CD14-positive monocyte (primary cell): ENCODE results near the gene ATG3. TPM values are rescaled to one million over a fixed set of nuclear protein-coding genes. Genes with fewer than 3 reads are reported as not detected.
A peak's percentile ranks its signal among the peaks of the same experiment; 100 is the strongest.

ENCODE experiments used
- DNase-seq, 3 donors: peaks; one replicate each; pipeline ENCODE4 v3.0.0-alpha.2; 2011 to 2022
- H2AFZ ChIP-seq: 2 replicates; pipeline ENCODE4 v1.6.0; 2012; ENCODE audit warnings: mild to moderate bottlenecking, low read depth, low read length, inconsistent platforms; ENCODE audit not compliant: insufficient read depth, poor library complexity, severe bottlenecking
- H3K27ac ChIP-seq, 2 donors: 1 replicate in 1 of 2; 2 replicates in 1 of 2; pipeline ENCODE4 v1.5.1; 2012 to 2013; ENCODE audit warnings: low read length in 2 of 2, control low read depth in 1 of 2, inconsistent platforms in 1 of 2, low read depth in 1 of 2, mild to moderate bottlenecking in 1 of 2
- H3K27me3 ChIP-seq, 2 donors: one replicate each; pipeline versions ENCODE4 v1.6.0 to v1.6.1; 2011 to 2013; ENCODE audit warnings: low read length in 2 of 2; ENCODE audit not compliant: control insufficient read depth in 2 of 2, insufficient read depth in 2 of 2
- H3K36me3 ChIP-seq, 2 donors: replicated peaks in 1 of 2; 1 replicate in 1 of 2; 2 replicates in 1 of 2; pipeline versions ENCODE4 v1.5.1 to v1.6.1; 2012 to 2013; ENCODE audit warnings: low read length in 2 of 2, control low read depth in 1 of 2, inconsistent platforms in 1 of 2, mild to moderate bottlenecking in 1 of 2; ENCODE audit not compliant: insufficient read depth in 2 of 2, control insufficient read depth in 1 of 2
- H3K4me1 ChIP-seq, 2 donors: 1 replicate in 1 of 2; 2 replicates in 1 of 2; pipeline versions ENCODE4 v1.5.1 to v1.6.1; 2012 to 2013; ENCODE audit warnings: low read length in 2 of 2, control low read depth in 1 of 2, inconsistent platforms in 1 of 2, mild to moderate bottlenecking in 1 of 2, moderate library complexity in 1 of 2; ENCODE audit not compliant: insufficient read depth in 2 of 2, control insufficient read depth in 1 of 2
- H3K4me2 ChIP-seq: replicated peaks from 2 replicates; pipeline ENCODE3; 2012; ENCODE audit warnings: low read length, moderate library complexity, mild to moderate bottlenecking; ENCODE audit not compliant: poor library complexity, severe bottlenecking; ENCODE audit errors: extremely low read depth
- H3K4me3 ChIP-seq, 3 experiments: fragments of 200-600 bp in 1 of 3; sonication (generic) in 1 of 3; replicated peaks in 1 of 3; 1 replicate in 2 of 3; 2 replicates in 1 of 3; pipeline ENCODE4 v1.5.1; 2011 to 2013; ENCODE audit warnings: low read length in 3 of 3, mild to moderate bottlenecking in 3 of 3, control low read depth in 2 of 3, low read depth in 2 of 3, inconsistent platforms in 1 of 3, moderate library complexity in 1 of 3
- H3K79me2 ChIP-seq: 2 replicates; pipeline ENCODE4 v1.6.0; 2012; ENCODE audit warnings: mild to moderate bottlenecking, control low read depth, inconsistent platforms, low read length, moderate library complexity; ENCODE audit not compliant: insufficient read depth
- H3K9ac ChIP-seq: 2 replicates; pipeline ENCODE4 v1.6.0; 2017; ENCODE audit warnings: low read length, mild to moderate bottlenecking; ENCODE audit not compliant: insufficient read depth, poor library complexity, severe bottlenecking
- H3K9me3 ChIP-seq, 2 donors: replicated peaks in 1 of 2; 1 replicate in 1 of 2; 2 replicates in 1 of 2; pipeline versions ENCODE4 v1.5.1 to v1.6.1; 2012 to 2013; ENCODE audit warnings: low read length in 2 of 2, control low read depth in 1 of 2; ENCODE audit not compliant: control insufficient read depth in 1 of 2, insufficient read depth in 1 of 2
- H4K20me1 ChIP-seq: 2 replicates; pipeline ENCODE4 v1.6.0; 2012; ENCODE audit warnings: mild to moderate bottlenecking, low read length, control low read depth, moderate library complexity; ENCODE audit not compliant: insufficient read depth
- H3K27ac Mint-ChIP-seq, 7 donors: one replicate each; pipeline ENCODE4 v1.8.0; 2020; ENCODE audit warnings: mild to moderate bottlenecking in 7 of 7, mixed read lengths in 7 of 7, moderate library complexity in 6 of 7, inconsistent platforms in 2 of 7
- H3K27me3 Mint-ChIP-seq, 3 donors: one replicate each; pipeline ENCODE4 v1.8.0; 2021 to 2022; ENCODE audit warnings: low read depth in 3 of 3, mild to moderate bottlenecking in 3 of 3, mixed read lengths in 3 of 3, moderate library complexity in 3 of 3, inconsistent platforms in 1 of 3
- H3K36me3 Mint-ChIP-seq, 2 donors: one replicate each; pipeline ENCODE4 v1.8.0; 2020; ENCODE audit warnings: mixed read lengths in 2 of 2, inconsistent platforms in 1 of 2, mild to moderate bottlenecking in 1 of 2
- H3K4me1 Mint-ChIP-seq: one replicate; pipeline ENCODE4 v1.8.0; 2020; ENCODE audit warnings: mild to moderate bottlenecking, mixed read lengths
- H3K4me3 Mint-ChIP-seq, 2 donors: one replicate each; pipeline ENCODE4 v1.8.0; 2020; ENCODE audit warnings: mild to moderate bottlenecking in 2 of 2, mixed read lengths in 2 of 2, moderate library complexity in 1 of 2
- H3K9me3 Mint-ChIP-seq, 7 donors: one replicate each; pipeline ENCODE4 v1.8.0; 2020 to 2022; ENCODE audit warnings: mixed read lengths in 7 of 7, mild to moderate bottlenecking in 6 of 7, moderate library complexity in 6 of 7, inconsistent platforms in 2 of 7
- CTCF ChIP-seq: fragments of 200-600 bp; IDR thresholded peaks from one replicate; pipeline ENCODE4 v1.8.0; 2022; ENCODE audit warnings: antibody characterized with exemption, mild to moderate bottlenecking
- WGBS: methylation state at CpG from one replicate; pipeline ENCODE4 v1.1.5; 2013; ENCODE audit warnings: missing lambda C conversion rate; ENCODE audit not compliant: insufficient coverage; 5-methylcytosine and 5-hydroxymethylcytosine counted together
- intact Hi-C, 2 donors: fragments of 100-400 bp; cut with micrococcal nuclease; formaldehyde crosslinking; loops; one replicate each; pipeline versions ENCODE4 v1.15.0 to v1.15.1; 2023
- polyA plus RNA-seq, 3 donors: library from polyadenylated mRNA; depleted of rRNA in 1 of 3; unstranded in 2 of 3; stranded (reverse) in 1 of 3; fragments of 300-500 nt in 2 of 3; fragments of >200 nt in 1 of 3; fragmentation: Illumina TruSeq in 2 of 3; gene quantifications; 1 replicate in 2 of 3; 2 replicates in 1 of 3; pipeline ENCODE4 v1.2.3, GENCODE V29; 2012 to 2021

ATG3 gene
- polyA plus RNA-seq, 3 donors = 99.8 to 288 (median 226) TPM

DNA sequence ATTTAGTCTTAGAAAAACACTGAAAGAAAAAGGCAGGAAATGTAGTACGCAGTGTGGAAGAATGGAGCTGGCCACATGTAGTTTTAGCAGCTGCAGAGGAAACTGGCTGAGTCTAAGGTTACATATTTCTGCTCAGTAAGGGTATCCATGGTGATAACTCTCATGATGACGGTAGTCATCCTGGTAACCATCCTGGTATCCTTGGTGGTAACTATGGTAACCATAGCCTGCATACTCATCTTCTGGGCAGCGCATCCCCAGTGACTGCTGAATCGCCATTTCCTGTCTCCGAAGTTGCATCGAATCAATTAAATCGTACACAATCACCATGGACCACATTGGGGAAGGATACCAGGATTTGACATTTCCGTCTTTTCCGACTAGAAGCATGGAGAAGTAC is 43.5 kb upstream of the ATG3 start:
- Histone ChIP-seq H3K9me3 (no peaks in the 10 kb centered on the region), H3K4me1 (no peaks in the 10 kb centered on the region), H3K27ac (no peak overlapping the region), H3K79me2 (no peaks in the 10 kb centered on the region), H3K27me3 (peaks cover 0 to 3% of the 10 kb centered on the region in 2 donors), H3K36me3 (no peaks in the 10 kb centered on the region), H4K20me1 (no peaks in the 10 kb centered on the region), H2AFZ (no peak overlapping the region), H3K9ac (no peak overlapping the region), H3K4me3 (no peak overlapping the region), H3K4me2 (no peak overlapping the region)
- Mint-ChIP-seq H3K27me3 (peaks cover 2 to 6% (median 5%) of the 10 kb centered on the region in 3 donors), H3K9me3 (peaks cover 0 to 2% (median 0%) of the 10 kb centered on the region in 7 donors), H3K27ac (no peak overlapping the region), H3K36me3 (no peaks in the 10 kb centered on the region), H3K4me3 (no peak overlapping the region), H3K4me1 (peaks cover 3% of the 10 kb centered on the region)
- intact Hi-C loops = no loop called here
- peak in 1 of 3 donors; percentile 18 for DNase-seq
- 67% methylated on average over 8 of the region's 9 CpGs for WGBS
- no peak for TF ChIP-seq CTCF

- no peaks in the 10 kb centered on the region for H3K79me2 ChIP-seq
- no peak overlapping the region for H3K9ac ChIP-seq
- H3K4me3 ChIP-seq = no peak overlapping the region
- H3K27me3 ChIP-seq = peaks cover 0 to 3% of the 10 kb centered on the region in 2 donors
- no peaks in the 10 kb centered on the region for H3K9me3 ChIP-seq
- Mint-ChIP-seq H3K27me3 (peaks cover 2 to 6% (median 5%) of the 10 kb centered on the region in 3 donors), H3K4me3 (no peak overlapping the region), H3K27ac (no peak overlapping the region), H3K4me1 (peaks cover 3% of the 10 kb centered on the region), H3K36me3 (no peaks in the 10 kb centered on the region), H3K9me3 (peaks cover 0 to 2% (median 0%) of the 10 kb centered on the region in 7 donors)
- intact Hi-C loops = no loop called here
- H3K27ac ChIP-seq = no peak overlapping the region
- TF ChIP-seq CTCF = no peak
- no peak for DNase-seq
- H3K4me1 ChIP-seq = no peaks in the 10 kb centered on the region
- no peaks in the 10 kb centered on the region for H4K20me1 ChIP-seq
- H3K36me3 ChIP-seq = no peaks in the 10 kb centered on the region
- no peak overlapping the region for H3K4me2 ChIP-seq
- WGBS = no CpG with 5 or more reads among the region's 4 CpGs
- H2AFZ ChIP-seq = no peak overlapping the region
Observed at GRCh38 chr3:112604536-112604935, 42.8 kb upstream of the ATG3 start.
